Activated gamma-delta T cell (primary cell): ENCODE measurements around the gene PSMC1.

Experiments
- DNase-seq: peaks from one replicate; lab custom pipeline; 2025; lab: John Stamatoyannopoulos, UW

Gene PSMC1

GRCh38 chr14:90302529-90303303, 46.4 kb downstream of the PSMC1 start:
- no peak for DNase-seq

- no peak for DNase-seq
These were observed 47.1 kb downstream of the PSMC1 start for GRCh38 chr14:90303473-90303872.

GRCh38 chr14:90304502-90304901, 48.1 kb downstream of the PSMC1 start:
- DNase-seq, result no peak

- no peak for DNase-seq
These were observed 48.8 kb downstream of the PSMC1 start for GRCh38 chr14:90305176-90305601.

GRCh38 chr14:90308561-90308960, 52.2 kb downstream of the PSMC1 start:
- no peak for DNase-seq

GRCh38 chr14:90317286-90317685, 60.9 kb downstream of the PSMC1 start:
- no peak for DNase-seq

GRCh38 chr14:90318016-90318415, 61.7 kb downstream of the PSMC1 start:
- no peak for DNase-seq

GRCh38 chr14:90319173-90319572, 62.8 kb downstream of the PSMC1 start:
- no peak for DNase-seq

GRCh38 chr14:90319634-90320541, 63.5 kb downstream of the PSMC1 start:
- no peak for DNase-seq

GRCh38 chr14:90321891-90322290, 65.5 kb downstream of the PSMC1 start:
- DNase-seq, result no peak
